ENCODE measurements around the gene UNC45B.

GRCh38 chr17:35214192-35214591, 66.6 kb downstream of the UNC45B start:
- TF ChIP-seq, protein P1, sequence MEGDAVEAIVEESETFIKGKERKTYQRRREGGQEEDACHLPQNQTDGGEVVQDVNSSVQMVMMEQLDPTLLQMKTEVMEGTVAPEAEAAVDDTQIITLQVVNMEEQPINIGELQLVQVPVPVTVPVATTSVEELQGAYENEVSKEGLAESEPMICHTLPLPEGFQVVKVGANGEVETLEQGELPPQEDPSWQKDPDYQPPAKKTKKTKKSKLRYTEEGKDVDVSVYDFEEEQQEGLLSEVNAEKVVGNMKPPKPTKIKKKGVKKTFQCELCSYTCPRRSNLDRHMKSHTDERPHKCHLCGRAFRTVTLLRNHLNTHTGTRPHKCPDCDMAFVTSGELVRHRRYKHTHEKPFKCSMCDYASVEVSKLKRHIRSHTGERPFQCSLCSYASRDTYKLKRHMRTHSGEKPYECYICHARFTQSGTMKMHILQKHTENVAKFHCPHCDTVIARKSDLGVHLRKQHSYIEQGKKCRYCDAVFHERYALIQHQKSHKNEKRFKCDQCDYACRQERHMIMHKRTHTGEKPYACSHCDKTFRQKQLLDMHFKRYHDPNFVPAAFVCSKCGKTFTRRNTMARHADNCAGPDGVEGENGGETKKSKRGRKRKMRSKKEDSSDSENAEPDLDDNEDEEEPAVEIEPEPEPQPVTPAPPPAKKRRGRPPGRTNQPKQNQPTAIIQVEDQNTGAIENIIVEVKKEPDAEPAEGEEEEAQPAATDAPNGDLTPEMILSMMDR (IDR thresholded peaks at IDR 0.05; ENCODE audit: poor library complexity, severe bottlenecking) = no peak
- no peak for TF ChIP-seq POLR2AphosphoS5 (IDR thresholded peaks at IDR 0.05)
- no peak for TF ChIP-seq EZH2 (IDR thresholded peaks at IDR 0.05; ENCODE audit: borderline replicate concordance, insufficient read depth, low read length, poor library complexity, severe bottlenecking)
- no peak for TF ChIP-seq SMC3 (conservative IDR thresholded peaks at IDR 0.05; ENCODE audit: poor library complexity)
- TF ChIP-seq RAD21 (conservative IDR thresholded peaks at IDR 0.05) = no peak
- TF ChIP-seq MXI1 (conservative IDR thresholded peaks at IDR 0.05; ENCODE audit: poor library complexity, severe bottlenecking) = no peak
